ENCODE results near the gene PRDM16. TPM values are rescaled to one million over a fixed set of nuclear protein-coding genes. Genes with fewer than 3 reads are reported as not detected.

The PRDM16 gene
- total and polyA plus RNA-seq, 2 of the 4 experiments (the other 2 are of a cell fraction): 0.02 TPM; not detected in 1

GRCh38 chr1:3270403-3271245 lies 201.6 kb downstream of the PRDM16 start:
- Histone ChIP-seq H2BK5ac (ENCODE audit: low read depth, low read length, poor library complexity, severe bottlenecking) (no peak overlapping the region), H2AK9ac (replicated peaks; ENCODE audit: low read depth, low read length, poor library complexity) (no peak overlapping the region), H2BK120ac (ENCODE audit: low read depth, low read length) (no peak overlapping the region), H3K4me1 (ENCODE audit: control insufficient read depth, insufficient read depth, low read length) (no peaks in the 10 kb centered on the region), H3K4me2 (ENCODE audit: low read depth, low read length) (no peak overlapping the region), H3K36me3 (ENCODE audit: control insufficient read depth, insufficient read depth, low read length) (no peaks in the 10 kb centered on the region), H3K27me3 (ENCODE audit: control insufficient read depth, insufficient read depth, low read length) (no peaks in the 10 kb centered on the region), H3K9me3 (ENCODE audit: control insufficient read depth, insufficient read depth, low read length) (peaks cover 11% of the 10 kb centered on the region; the same call in 1 of the 2 replicates), H2AK5ac (ENCODE audit: low read depth, low read length) (no peak overlapping the region), H4K91ac (ENCODE audit: insufficient read depth, low read depth, low read length) (no peak overlapping the region), H3K9me1 (ENCODE audit: insufficient read depth, low read length) (no peaks in the 10 kb centered on the region), H3K14ac (replicated peaks; ENCODE audit: low read depth, low read length) (no peak overlapping the region), H4K8ac (ENCODE audit: low read depth in 2 of 2, low read length in 2 of 2) (no peak overlapping the region), H3K9ac (ENCODE audit: low read depth, low read length) (no peak overlapping the region), H3K23ac (ENCODE audit: low read depth, low read length) (no peak overlapping the region), H4K20me1 (ENCODE audit: insufficient read depth, low read length) (no peaks in the 10 kb centered on the region), H3K79me1 (ENCODE audit: low read depth in 1 of 2, low read length in 2 of 2) (no peaks in the 10 kb centered on the region), H3K4me3 (ENCODE audit: insufficient read depth, low read depth, low read length) (no peak overlapping the region), H4K5ac (ENCODE audit: low read depth, low read length) (no peak overlapping the region), H3K4ac (ENCODE audit: low read depth, low read length) (no peak overlapping the region), H2BK15ac (ENCODE audit: low read depth, low read length) (no peak overlapping the region), H3K56ac (ENCODE audit: extremely low read depth, insufficient read depth, low read length) (no peak overlapping the region), H2AFZ (replicated peaks; ENCODE audit: low read length, poor library complexity) (no peak overlapping the region), H3K18ac (ENCODE audit: low read depth, low read length) (no peak overlapping the region), H3K27ac (ENCODE audit: insufficient read depth, low read length) (no peak overlapping the region), H2BK20ac (ENCODE audit: low read depth, low read length) (no peak overlapping the region)
- TF ChIP-seq RAD21 (IDR thresholded peaks at IDR 0.05; ENCODE audit: low read length) (no peak), BHLHE40 (IDR thresholded peaks at IDR 0.05; ENCODE audit: low read depth, low read length) (no peak), NFE2L2 (IDR thresholded peaks at IDR 0.05; ENCODE audit: low read depth, low read length) (no peak), POLR2A (IDR thresholded peaks at IDR 0.05; ENCODE audit: low read depth, low read length) (no peak), RFX5 (IDR thresholded peaks at IDR 0.05; ENCODE audit: low read depth, low read length) (no peak), MXI1 (IDR thresholded peaks at IDR 0.05; ENCODE audit: borderline replicate concordance, low read depth, low read length) (no peak), SMC3 (IDR thresholded peaks at IDR 0.05; ENCODE audit: low read depth, low read length) (no peak), ELK1 (IDR thresholded peaks at IDR 0.05; ENCODE audit: borderline replicate concordance, low read depth, low read length) (no peak), MAFK (IDR thresholded peaks at IDR 0.05; ENCODE audit: low read depth, low read length) (no peak), FOS (IDR thresholded peaks at IDR 0.05; ENCODE audit: low read depth, low read length) (no peak), CEBPB (IDR thresholded peaks at IDR 0.05; ENCODE audit: low read depth, low read length) (no peak), MAZ (IDR thresholded peaks at IDR 0.05; ENCODE audit: borderline replicate concordance, low read depth, low read length) (no peak), RCOR1 (IDR thresholded peaks at IDR 0.05; ENCODE audit: insufficient replicate concordance, low read length) (no peak), CHD1 (IDR thresholded peaks at IDR 0.05; ENCODE audit: low read depth, low read length) (no peak)
- DNase-seq (no peak), ATAC-seq (ENCODE audit: low read depth) (no peak)
- CTCF ChIA-PET: no interaction called here
- 74% methylated on average over 10 of the region's 27 CpGs; no CpG with 5 or more reads in 1 of the 2 experiments for WGBS, 2 experiments (ENCODE audit: extremely low coverage in 2 of 2, insufficient read length in 1 of 2)
- POLR2A ChIA-PET (ENCODE audit: unreplicated experiment): no interaction called here
- intact Hi-C loops (cut with micrococcal nuclease) (no loop called here), in situ Hi-C loops (cut with MboI; ENCODE audit: low sequenced_read_pairs) (no loop called here), dilution Hi-C loops (cut with HindIII; ENCODE audit: low sequenced_read_pairs, unreplicated experiment) (no loop called here)
- BruUV-seq (replicated peaks): no TSS peak
